ENCODE measurements around the gene ALPK1.

- no peak for TF ChIP-seq POLR2A (IDR thresholded peaks at IDR 0.05; ENCODE audit: low read length)
- no peak for TF ChIP-seq GATA1 (IDR thresholded peaks at IDR 0.05; ENCODE audit: low read depth, low read length)
Observed at GRCh38 chr4:112358415-112358814, 61.2 kb downstream of the ALPK1 start.
